HepG2 (cell line): Measurements from ENCODE around the gene GNB4. TPM values are rescaled to one million over a fixed set of nuclear protein-coding genes. Genes with fewer than 3 reads are reported as not detected.

Experiments used
- ATAC-seq: fragments of 200-7000 bp; cut with Tn5 transposase; 3 replicates; pipeline ENCODE4 v1.9.1; 2020; ENCODE audit warnings: mild to moderate bottlenecking, moderate library complexity
- BruUV-seq: library from RNA; stranded (reverse); fragments of 400-500 nt; replicated peaks from 2 replicates; lab custom pipeline; 2021; lab: Mats Ljungman, UMichigan
- CTCF ChIA-PET: fragments of 300-600 bp; formaldehyde crosslinking; extraction: SDS; loops from one replicate; lab custom pipeline; 2021; ENCODE audit warnings: low total read pairs, inconsistent platforms, low intra/inter-chr PET ratio; lab: Yijun Ruan, JAX
- POLR2A ChIA-PET: fragments of 350-600 bp; sonication (Branson Sonifier 250); formaldehyde crosslinking; loops from one replicate; lab custom pipeline; 2020; ENCODE audit warnings: antibody characterized with exemption, inconsistent platforms; lab: Yijun Ruan, JAX
- DNase-seq: peaks from one replicate; pipeline ENCODE4 v3.0.0-alpha.2; 2015; ENCODE audit warnings: low spot score
- FAIRE-seq: peaks from 3 replicates; lab custom pipeline; 2011; peaks lifted over from hg19 to GRCh38; lab: Jason Lieb, UNC
- H2AFZ ChIP-seq: one replicate; pipeline ENCODE4 v1.6.1; 2011; ENCODE audit warnings: low read length, inconsistent platforms
- H3K27ac ChIP-seq: fragments of 300-600 bp; 3 replicates; pipeline ENCODE4 v1.8.0; 2011; ENCODE audit warnings: mixed run types, mild to moderate bottlenecking, mixed read lengths, low read length, inconsistent platforms; ENCODE audit not compliant: insufficient read depth; ENCODE audit errors: extremely low read length
- H3K27me3 ChIP-seq, 2 experiments: fragments of 200-600 bp in 1 of 2; 2 replicates in 1 of 2; 3 replicates in 1 of 2; pipeline versions ENCODE4 v1.6.0 to v1.8.0; 2011; ENCODE audit warnings: low read length in 2 of 2, mild to moderate bottlenecking in 2 of 2, moderate library complexity in 2 of 2, inconsistent platforms in 1 of 2; ENCODE audit not compliant: insufficient read depth in 2 of 2, control insufficient read depth in 1 of 2
- H3K36me3 ChIP-seq, 2 experiments: fragments of 200-600 bp in 1 of 2; replicated peaks in 1 of 2; 2 replicates in 1 of 2; 3 replicates in 1 of 2; pipeline versions ENCODE4 v1.5.1 to v1.8.0; 2011; ENCODE audit warnings: low read length in 2 of 2, inconsistent platforms in 1 of 2; ENCODE audit not compliant: insufficient read depth in 2 of 2, control insufficient read depth in 1 of 2
- H3K4me1 ChIP-seq: 2 replicates; pipeline ENCODE4 v1.5.1; 2012; ENCODE audit warnings: low read length, inconsistent platforms; ENCODE audit not compliant: insufficient read depth
- H3K4me2 ChIP-seq: 2 replicates; pipeline ENCODE4 v1.6.0; 2011; ENCODE audit warnings: low read depth, low read length, inconsistent platforms
- H3K4me3 ChIP-seq, 3 experiments: fragments of 200-600 bp in 1 of 3; sonication (generic), shearing (Covaris generic) in 1 of 3; replicated peaks in 1 of 3; 2 replicates each; pipeline ENCODE4 v1.5.1; 2011 to 2016; ENCODE audit warnings: low read length in 3 of 3, inconsistent platforms in 2 of 3, low read depth in 2 of 3, mild to moderate bottlenecking in 2 of 3, control low read depth in 1 of 3, mixed read lengths in 1 of 3; ENCODE audit not compliant: insufficient read depth in 1 of 3
- H3K79me2 ChIP-seq: one replicate; pipeline ENCODE4 v1.6.1; 2011; ENCODE audit warnings: low read length, inconsistent platforms; ENCODE audit not compliant: insufficient read depth
- H3K9ac ChIP-seq: 2 replicates; pipeline ENCODE4 v1.6.0; 2011; ENCODE audit warnings: mild to moderate bottlenecking, low read depth, low read length, inconsistent platforms; ENCODE audit not compliant: insufficient read depth
- H3K9me3 ChIP-seq: 2 replicates; pipeline ENCODE4 v1.5.1; 2012; ENCODE audit warnings: mild to moderate bottlenecking, low read length
- H4K20me1 ChIP-seq: 2 replicates; pipeline ENCODE4 v1.6.0; 2011; ENCODE audit warnings: inconsistent platforms, mild to moderate bottlenecking, low read length, moderate library complexity; ENCODE audit not compliant: insufficient read depth
- BATF2 ChIP-seq: sonication (generic); formaldehyde crosslinking; IDR thresholded peaks from 2 replicates; pipeline ENCODE4 v1.8.0; 2022; ENCODE audit warnings: mild to moderate bottlenecking, missing genetic modification reagents, moderate library complexity
- CBX2 ChIP-seq, 2 experiments: fragments of 200-600 bp in 1 of 2; sonication (generic); formaldehyde crosslinking in 1 of 2; IDR thresholded peaks; 2 replicates each; pipeline versions ENCODE4 v1.7.0 to v1.8.1; 2018 to 2022; ENCODE audit warnings: low read depth in 2 of 2, low read length in 1 of 2, mild to moderate bottlenecking in 1 of 2, missing genetic modification reagents in 1 of 2
- ISX ChIP-seq: sonication (generic); formaldehyde crosslinking; conservative IDR thresholded peaks from 2 replicates; pipeline ENCODE4 v1.5.0; 2020; ENCODE audit warnings: missing genetic modification reagents
- KLF11 ChIP-seq: IDR thresholded peaks from 2 replicates; pipeline ENCODE4 v1.6.1; 2016; ENCODE audit warnings: missing compliant biosample characterization
- MEF2D ChIP-seq: sonication (generic); formaldehyde crosslinking; IDR thresholded peaks from 2 replicates; pipeline ENCODE4 v1.5.1; 2020; ENCODE audit warnings: mild to moderate bottlenecking, missing genetic modification reagents
- NR2F1 ChIP-seq, 2 experiments: fragments of 450-650 bp in 1 of 2; formaldehyde crosslinking in 1 of 2; IDR thresholded peaks; 2 replicates each; pipeline versions ENCODE4 v1.5.0 to v1.6.1; 2016 to 2020; ENCODE audit warnings: mild to moderate bottlenecking in 1 of 2, missing compliant biosample characterization in 1 of 2, missing genetic modification reagents in 1 of 2, moderate library complexity in 1 of 2
- ZBTB46 ChIP-seq: sonication (generic); formaldehyde crosslinking; IDR thresholded peaks from 2 replicates; pipeline ENCODE4 v1.4.0; 2020; ENCODE audit warnings: mild to moderate bottlenecking, missing genetic modification reagents, borderline replicate concordance
- ZBTB7B ChIP-seq: sonication (generic); formaldehyde crosslinking; IDR thresholded peaks from 2 replicates; pipeline ENCODE4 v1.4.0; 2020; ENCODE audit warnings: missing genetic modification reagents
- ZHX2 ChIP-seq, 2 experiments: sonication (generic) in 1 of 2; formaldehyde crosslinking in 1 of 2; IDR thresholded peaks; 2 replicates each; pipeline versions ENCODE4 v1.6.1 to v1.9.0; 2014 to 2022; ENCODE audit warnings: antibody characterized with exemption in 1 of 2, borderline replicate concordance in 1 of 2, inconsistent platforms in 1 of 2, low read depth in 1 of 2, missing genetic modification reagents in 1 of 2
- ZNF383 ChIP-seq: sonication (generic); formaldehyde crosslinking; IDR thresholded peaks from 2 replicates; pipeline ENCODE4 v1.4.0; 2020; ENCODE audit warnings: missing genetic modification reagents, mild to moderate bottlenecking, borderline replicate concordance
- ZNF530 ChIP-seq: sonication (generic); formaldehyde crosslinking; IDR thresholded peaks from 2 replicates; pipeline ENCODE4 v1.5.0; 2020; ENCODE audit warnings: low read depth, mild to moderate bottlenecking, missing genetic modification reagents
- ZNF558 ChIP-seq: sonication (generic); formaldehyde crosslinking; IDR thresholded peaks from 2 replicates; pipeline ENCODE4 v1.9.0; 2022; ENCODE audit warnings: mild to moderate bottlenecking, missing genetic modification reagents, borderline replicate concordance
- ZNF597 ChIP-seq: sonication (generic); formaldehyde crosslinking; IDR thresholded peaks from 2 replicates; pipeline ENCODE4 v1.5.0; 2020; ENCODE audit warnings: missing genetic modification reagents
- ZNF652 ChIP-seq: IDR thresholded peaks from 2 replicates; pipeline ENCODE4 v1.6.1; 2016; ENCODE audit warnings: low read depth, borderline replicate concordance
- WGBS: methylation state at CpG from one replicate; pipeline ENCODE4 v1.1.6; 2017; ENCODE audit warnings: low lambda C conversion rate; 5-methylcytosine and 5-hydroxymethylcytosine counted together
- in situ Hi-C: cut with HindIII; loops from 2 replicates; pipeline ENCODE4 v1.10.0; 2017; ENCODE audit warnings: low pct_unique_long_range_greater_than_20kb; ENCODE audit not compliant: extremely low pct_ligation_motif_present
- intact Hi-C: fragments of 100-400 bp; cut with micrococcal nuclease; formaldehyde crosslinking; loops from one replicate; pipeline ENCODE4 v1.10.0; 2022; ENCODE audit not compliant: unreplicated experiment
- polyA plus RNA-seq, 8 experiments: library from polyadenylated mRNA; depleted of rRNA in 3 of 8; stranded (reverse) in 7 of 8; unstranded in 1 of 8; fragments of >200 nt; fragmentation: Illumina TruSeq in 4 of 8; extraction: Trizol in 4 of 8; gene quantifications; 2 replicates each; pipeline versions ENCODE4 v1.2.1 to v1.2.3, GENCODE V29; 2011 to 2016; ENCODE audit warnings: low read depth in 4 of 8, missing spikeins in 1 of 8, mixed read lengths in 1 of 8; ENCODE audit not compliant: insufficient read depth in 1 of 8
- total RNA-seq, 5 experiments: library from RNA; depleted of rRNA; stranded (reverse); fragments of >200 nt; fragmentation: Illumina TruSeq; extraction: Trizol; gene quantifications; 2 replicates each; pipeline ENCODE4 v1.2.3, GENCODE V29; 2016; ENCODE audit warnings: low read depth in 1 of 5

Gene GNB4
- total and polyA plus RNA-seq, 2 of the 13 experiments (the other 11 are each of a cell fraction or from before 2014, with no cell fraction given) = 0.07 to 0.13 TPM

- no peak for TF ChIP-seq ZHX2 (IDR thresholded peaks at IDR 0.05; ENCODE audit: low read depth)
- no peak for TF ChIP-seq ZHX2 (CRISPR knock-in tag; IDR thresholded peaks at IDR 0.05; ENCODE audit: borderline replicate concordance)
- no peak for TF ChIP-seq ZBTB46 (CRISPR knock-in tag)
- no peak for TF ChIP-seq ZNF652
These were observed 35.9 kb downstream of the GNB4 start (continued) for GRCh38 chr3:179415377-179415776.

DNA sequence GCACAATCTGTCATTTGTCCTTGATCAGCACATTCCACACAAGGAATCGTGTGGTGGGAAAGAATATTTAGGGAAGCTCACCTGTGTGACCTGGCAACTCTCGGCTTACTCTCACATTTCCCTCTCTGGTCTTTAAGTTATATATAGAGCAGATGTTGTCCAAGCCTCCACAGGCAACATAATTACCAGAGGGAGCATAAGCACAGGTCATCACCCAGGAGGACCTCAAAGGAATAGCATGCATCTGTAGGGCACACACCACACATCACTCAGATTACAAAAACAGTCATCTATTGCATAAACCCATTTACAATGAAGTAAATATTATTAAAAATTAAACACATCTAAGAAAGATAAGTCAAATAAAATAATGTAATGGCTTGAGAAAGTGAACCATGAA, 36.5 kb downstream of the GNB4 start:
- Histone ChIP-seq H3K9me3 (no peaks in the 10 kb centered on the region), H2AFZ (no peak overlapping the region), H3K4me2 (no peak overlapping the region), H3K36me3 (no peaks in the 10 kb centered on the region), H3K27ac (no peak overlapping the region), H3K27me3 (no peaks in the 10 kb centered on the region), H3K9ac (no peak overlapping the region), H3K79me2 (no peaks in the 10 kb centered on the region), H4K20me1 (no peaks in the 10 kb centered on the region), H3K4me3 (no peak overlapping the region), H3K4me1 (no peaks in the 10 kb centered on the region)
- ChIA-PET POLR2A (no interaction called here), CTCF (no interaction called here)
- no peak for FAIRE-seq
- DNase-seq = no peak
- in situ Hi-C loops = no loop called here
- no TSS peak for BruUV-seq
- no peak for ATAC-seq
- intact Hi-C loops = no loop called here
- 60% methylated on average over 2 of the region's 2 CpGs for WGBS
- TF ChIP-seq ZNF558 (CRISPR knock-in tag) (no peak), KLF11 (CRISPR knock-in tag) (no peak), CBX2 (IDR thresholded peaks at IDR 0.05; ENCODE audit: low read depth, low read length) (no peak), CBX2 (CRISPR knock-in tag; IDR thresholded peaks at IDR 0.05; ENCODE audit: low read depth) (no peak), ZNF597 (CRISPR knock-in tag) (no peak), ZBTB7B (CRISPR knock-in tag) (no peak), ZNF383 (CRISPR knock-in tag) (no peak), ISX (CRISPR knock-in tag) (no peak), MEF2D (CRISPR knock-in tag) (no peak), BATF2 (CRISPR knock-in tag) (no peak), ZNF530 (no peak), NR2F1 (CRISPR knock-in tag; IDR thresholded peaks at IDR 0.05) (no peak)
